Prostate gland (tissue), 2 donors: ENCODE data around the gene GPR45.

Source experiments
- CTCF ChIP-seq, 4 experiments: fragments of 200-600 bp in 2 of 4; fragments of 450-650 bp in 2 of 4; sonication (generic) in 2 of 4; IDR thresholded peaks; 1 replicate in 3 of 4; 2 replicates in 1 of 4; pipeline ENCODE4 v1.5.1; 2016 to 2019; ENCODE audit warnings: antibody characterized with exemption in 4 of 4, mild to moderate bottlenecking in 2 of 4, moderate library complexity in 2 of 4
- POLR2A ChIP-seq: fragments of 450-650 bp; IDR thresholded peaks from one replicate; pipeline ENCODE4 v1.6.1; 2016; ENCODE audit warnings: antibody characterized with exemption, mild to moderate bottlenecking

GRCh38 chr2:105237045-105237765 lies 4.3 kb upstream of the GPR45 start:
- TF ChIP-seq CTCF (IDR thresholded peaks at IDR 0.05) (no peak), POLR2A (no peak)
